ENCODE results near the gene PALD1. TPM values are rescaled to one million over a fixed set of nuclear protein-coding genes. Genes with fewer than 3 reads are reported as not detected.
A peak's percentile ranks its signal among the peaks of the same experiment; 100 is the strongest.

Gene PALD1
- total RNA-seq, 1 donor from 2014 or later = 6.9 TPM

GRCh38 chr10:70539471-70539870, 60.9 kb downstream of the PALD1 start:
- Histone ChIP-seq H3K9me3 (no peaks in the 10 kb centered on the region), H3K27ac (no peak overlapping the region), H3K36me3 (no peaks in the 10 kb centered on the region), H3K4me1 (no peaks in the 10 kb centered on the region), H3K27me3 (no peaks in the 10 kb centered on the region), H3K4me3 (no peak overlapping the region)
- DNase-seq (ENCODE audit: extremely low spot score in 2 of 2) = no peak
- TF ChIP-seq POLR2AphosphoS5 (IDR thresholded peaks at IDR 0.05; ENCODE audit: insufficient read depth in 1 of 2, low read depth in 1 of 2) (no peak), CTCF (IDR thresholded peaks at IDR 0.05) (no peak), POLR2A (IDR thresholded peaks at IDR 0.05) (no peak)
- intact Hi-C loops (cut with DNase I) = loop anchor here (5.0 kb wide), 1 partner anchor 77 kb away; no protein-coding TSS in a partner anchor

- H3K9me3 ChIP-seq = no peaks in the 10 kb centered on the region
- no peaks in the 10 kb centered on the region for H3K4me1 ChIP-seq
- no peaks in the 10 kb centered on the region for H3K27me3 ChIP-seq
- H3K4me3 ChIP-seq = no peak overlapping the region
- TF ChIP-seq POLR2AphosphoS5 (IDR thresholded peaks at IDR 0.05; ENCODE audit: insufficient read depth in 1 of 2, low read depth in 1 of 2) = no peak
- peak in 2 of 3 experiments; percentile 43 to 48 for TF ChIP-seq CTCF (IDR thresholded peaks at IDR 0.05)
- H3K36me3 ChIP-seq = no peaks in the 10 kb centered on the region
- no peak overlapping the region for H3K27ac ChIP-seq
- intact Hi-C loops (cut with DNase I) = no loop called here
- DNase-seq (ENCODE audit: extremely low spot score in 2 of 2) = no peak
Measured at GRCh38 chr10:70540089-70540788, 61.7 kb downstream of the PALD1 start.

- DNase-seq (ENCODE audit: extremely low spot score in 2 of 2) = no peak
- TF ChIP-seq POLR2AphosphoS5 (IDR thresholded peaks at IDR 0.05; ENCODE audit: insufficient read depth in 1 of 2, low read depth in 1 of 2) = no peak
- TF ChIP-seq CTCF (IDR thresholded peaks at IDR 0.05) = peak in 1 of 3 experiments; percentile 6
Measured at GRCh38 chr10:70540789-70541360, 62.3 kb downstream of the PALD1 start.

GRCh38 chr10:70541736-70542564, 63.4 kb downstream of the PALD1 start:
- no peaks in the 10 kb centered on the region for H3K4me1 ChIP-seq
- no peaks in the 10 kb centered on the region for H3K27me3 ChIP-seq
- DNase-seq (ENCODE audit: extremely low spot score in 2 of 2) = no peak
- H3K27ac ChIP-seq = no peak overlapping the region
- H3K36me3 ChIP-seq = no peaks in the 10 kb centered on the region
- H3K9me3 ChIP-seq = no peaks in the 10 kb centered on the region
- intact Hi-C loops (cut with DNase I) = no loop called here
- TF ChIP-seq CTCF (IDR thresholded peaks at IDR 0.05) (no peak), POLR2AphosphoS5 (IDR thresholded peaks at IDR 0.05; ENCODE audit: insufficient read depth in 1 of 2, low read depth in 1 of 2) (no peak), POLR2A (IDR thresholded peaks at IDR 0.05) (no peak)
- no peak overlapping the region for H3K4me3 ChIP-seq

More at GRCh38 chr10:70540789-70541360, 62.3 kb downstream of the PALD1 start:
- no peak overlapping the region for H3K27ac ChIP-seq
- no peaks in the 10 kb centered on the region for H3K27me3 ChIP-seq
- no peaks in the 10 kb centered on the region for H3K4me1 ChIP-seq
- H3K4me3 ChIP-seq = no peak overlapping the region
- no peaks in the 10 kb centered on the region for H3K9me3 ChIP-seq
- intact Hi-C loops (cut with DNase I) = no loop called here
- H3K36me3 ChIP-seq = no peaks in the 10 kb centered on the region
